Chondrocyte (in vitro differentiated cells): ENCODE results near the gene ARID5B. TPM values are rescaled to one million over a fixed set of nuclear protein-coding genes. Genes with fewer than 3 reads are reported as not detected.

Experiments used
- DNase-seq: peaks from one replicate; pipeline ENCODE4 v3.0.0; 2021; ENCODE audit warnings: mixed read lengths, low spot score
- H3K27ac Mint-ChIP-seq: one replicate; pipeline ENCODE4 v1.8.0; 2021; ENCODE audit warnings: mild to moderate bottlenecking, moderate library complexity, mixed read lengths; ENCODE audit not compliant: unreplicated experiment
- H3K27me3 Mint-ChIP-seq: 2 replicates; pipeline ENCODE4 v1.8.0; 2021; ENCODE audit warnings: low read depth, mixed read lengths
- H3K36me3 Mint-ChIP-seq: 2 replicates; pipeline ENCODE4 v1.8.0; 2021; ENCODE audit warnings: low read depth, mixed read lengths
- H3K4me1 Mint-ChIP-seq: 2 replicates; pipeline ENCODE4 v1.8.0; 2021; ENCODE audit warnings: low read depth, mild to moderate bottlenecking, mixed read lengths
- H3K4me3 Mint-ChIP-seq: one replicate; pipeline ENCODE4 v1.8.0; 2021; ENCODE audit warnings: mild to moderate bottlenecking, moderate library complexity, mixed read lengths; ENCODE audit not compliant: unreplicated experiment
- H3K9me3 Mint-ChIP-seq: 2 replicates; pipeline ENCODE4 v1.8.0; 2021; ENCODE audit warnings: low read depth, mixed read lengths
- CTCF ChIP-seq: fragments of 200-600 bp; sonication (generic); IDR thresholded peaks from 2 replicates; pipeline ENCODE4 v1.5.0; 2021; ENCODE audit warnings: antibody characterized with exemption, mild to moderate bottlenecking, moderate library complexity
- total RNA-seq: library from RNA; stranded (reverse); gene quantifications from 3 replicates; pipeline ENCODE4 v1.2.1, GENCODE V29; 2021

The ARID5B gene
- total RNA-seq, 1 donor from 2014 or later, result 93.6 TPM

DNA sequence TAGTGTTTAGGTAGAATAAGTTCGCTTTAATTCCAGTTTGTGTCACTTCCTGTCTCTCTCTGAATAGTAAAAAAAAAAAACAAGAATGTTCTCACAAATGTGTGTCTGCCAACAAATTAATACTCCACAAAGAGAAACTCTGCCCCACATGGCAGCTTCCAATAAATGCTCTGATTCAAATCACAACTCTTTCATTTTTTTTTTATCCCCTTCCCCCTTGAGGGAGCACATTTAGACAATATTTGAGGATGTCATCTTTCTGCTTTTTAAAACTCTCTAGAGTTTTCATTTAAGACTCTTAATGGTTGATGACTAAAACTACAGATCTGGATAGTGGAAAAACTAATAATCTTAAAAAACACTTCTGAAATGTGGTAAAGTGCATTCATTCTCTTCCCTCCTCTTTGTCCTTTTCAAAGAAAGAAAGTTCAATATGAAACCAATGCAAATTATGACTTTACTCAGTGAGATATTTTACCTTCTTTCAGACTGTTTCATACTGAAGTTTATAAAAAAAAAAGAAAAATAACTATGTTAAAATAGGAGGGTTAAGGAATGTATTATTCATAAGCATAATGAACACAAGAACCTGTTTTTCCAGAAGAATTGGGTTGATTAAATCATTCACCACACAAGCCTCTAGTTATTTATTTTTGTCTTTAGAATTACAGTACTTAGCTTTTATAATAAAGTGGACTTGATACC, 42.3 kb downstream of the ARID5B start:
- H3K27me3 Mint-ChIP-seq, result no peaks in the 10 kb centered on the region
- peaks cover 23% of the 10 kb centered on the region for H3K36me3 Mint-ChIP-seq
- peak; percentile 73 for TF ChIP-seq CTCF
- no peak for DNase-seq
- no peaks in the 10 kb centered on the region for H3K9me3 Mint-ChIP-seq
- H3K27ac Mint-ChIP-seq, result peak overlapping the region; percentile 92
- peak overlapping the region; percentile 27 for H3K4me3 Mint-ChIP-seq
- H3K4me1 Mint-ChIP-seq, result peaks cover 63% of the 10 kb centered on the region

GRCh38 chr10:61944410-61945147, 43.1 kb downstream of the ARID5B start:
- Mint-ChIP-seq H3K4me3 (no peak overlapping the region), H3K4me1 (peaks cover 56% of the 10 kb centered on the region), H3K36me3 (peaks cover 24% of the 10 kb centered on the region), H3K27me3 (no peaks in the 10 kb centered on the region), H3K27ac (peak overlapping the region; percentile 70), H3K9me3 (no peaks in the 10 kb centered on the region)
- no peak for TF ChIP-seq CTCF
- DNase-seq, result no peak

GRCh38 chr10:61949687-61950086, 48.2 kb downstream of the ARID5B start:
- peaks cover 39% of the 10 kb centered on the region for H3K4me1 Mint-ChIP-seq
- no peak for TF ChIP-seq CTCF
- peaks cover 13% of the 10 kb centered on the region for H3K36me3 Mint-ChIP-seq

GRCh38 chr10:61950449-61951143, 49.1 kb downstream of the ARID5B start:
- Mint-ChIP-seq H3K4me1 (peaks cover 37% of the 10 kb centered on the region), H3K4me3 (no peak overlapping the region), H3K36me3 (peaks cover 13% of the 10 kb centered on the region), H3K9me3 (no peaks in the 10 kb centered on the region), H3K27me3 (no peaks in the 10 kb centered on the region), H3K27ac (peak overlapping the region; percentile 5)
- TF ChIP-seq CTCF, result no peak
- DNase-seq, result no peak

More at GRCh38 chr10:61949687-61950086, 48.2 kb downstream of the ARID5B start:
- H3K4me3 Mint-ChIP-seq, result no peak overlapping the region
- no peak for DNase-seq
- no peaks in the 10 kb centered on the region for H3K27me3 Mint-ChIP-seq
- H3K27ac Mint-ChIP-seq, result no peak overlapping the region
- H3K9me3 Mint-ChIP-seq, result no peaks in the 10 kb centered on the region

DNA sequence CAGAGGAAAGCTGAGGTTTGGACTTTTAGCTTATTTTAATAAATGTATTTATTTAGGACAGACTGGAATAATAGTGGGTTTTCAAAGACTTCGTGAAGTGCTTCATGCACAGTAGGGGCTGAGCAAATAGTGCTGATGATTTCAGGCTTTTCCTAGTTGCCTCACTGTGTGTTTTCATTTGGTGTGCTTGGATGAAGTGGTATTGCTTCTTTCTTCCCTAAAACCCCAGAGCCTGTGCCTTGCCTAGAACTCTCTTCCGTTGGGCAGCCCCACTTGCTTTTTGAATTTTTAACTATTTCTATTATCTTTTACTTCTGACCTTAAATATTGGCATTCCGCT, 49.6 kb downstream of the ARID5B start:
- no peak for TF ChIP-seq CTCF
- Mint-ChIP-seq H3K27ac (peak overlapping the region; percentile 5), H3K9me3 (no peaks in the 10 kb centered on the region), H3K36me3 (peaks cover 13% of the 10 kb centered on the region), H3K4me1 (peaks cover 37% of the 10 kb centered on the region), H3K27me3 (no peaks in the 10 kb centered on the region), H3K4me3 (no peak overlapping the region)
- no peak for DNase-seq
